Lung microvascular endothelial cell (primary cell): Measurements from ENCODE around the gene TRIM9. TPM values are rescaled to one million over a fixed set of nuclear protein-coding genes. Genes with fewer than 3 reads are reported as not detected.

Source experiments
- DNase-seq, 2 donors: peaks; one replicate each; pipeline versions ENCODE4 v3.0.0 to v3.0.0-alpha.2; 2010; ENCODE audit warnings: low read depth in 2 of 2
- total RNA-seq: library from RNA; depleted of rRNA; stranded (reverse); fragments of >200 nt; gene quantifications from 2 replicates; pipeline ENCODE4 v1.2.1, GENCODE V29; 2014

Gene TRIM9
- under 0.01 TPM in 1 of 2 replicates, not detected in the other for total RNA-seq

DNA sequence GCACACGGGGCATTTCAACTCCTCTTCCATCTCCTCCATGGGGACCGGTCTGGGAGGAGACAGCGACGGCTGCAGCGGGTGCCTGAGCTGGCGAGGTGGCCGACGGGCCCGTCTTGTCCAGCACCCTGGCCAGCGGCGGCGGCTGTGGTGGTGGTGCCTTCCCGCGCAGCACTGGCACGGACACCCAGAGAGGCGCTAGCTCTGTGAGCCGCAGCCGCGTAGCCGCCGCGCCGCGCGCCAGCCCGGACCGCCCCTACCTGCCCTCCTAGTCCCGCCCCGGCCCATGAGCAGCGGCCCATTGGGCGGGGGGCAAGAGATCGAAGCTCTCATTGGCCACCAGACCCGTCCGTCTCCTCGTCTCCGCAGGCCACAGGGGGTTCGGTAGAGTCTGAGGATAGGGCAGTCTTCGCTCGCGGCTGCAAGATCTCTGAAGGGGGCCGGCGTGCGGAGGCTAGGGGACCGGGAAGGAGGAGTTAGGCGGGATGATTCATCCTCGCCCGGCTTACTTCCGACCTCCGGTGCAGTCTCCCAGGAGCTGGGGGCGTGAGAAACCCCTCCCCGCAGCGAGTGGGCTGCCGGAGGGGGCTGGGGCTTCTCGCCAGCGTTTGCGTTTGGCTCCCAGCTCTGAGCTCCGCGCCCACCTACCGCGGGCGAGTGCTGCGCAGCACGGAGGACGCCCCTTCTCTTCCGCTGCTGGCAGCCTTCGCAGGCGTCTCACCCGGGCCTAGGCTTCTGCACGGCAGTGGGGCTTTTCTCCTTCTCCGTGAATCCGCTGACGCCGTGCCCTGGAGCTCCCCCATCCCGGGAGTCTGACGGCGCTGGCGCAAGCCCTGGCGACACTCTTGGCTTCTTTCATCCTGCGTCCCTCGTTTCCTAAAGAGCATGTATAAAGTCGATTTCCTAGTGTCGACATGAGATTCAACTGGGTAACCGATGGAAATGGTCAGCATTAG, at the start of gene TRIM9:
TRIM9 (minus strand) TSS at position 205 of the 953 bp plus-strand sequence; CDS start at position 39, 166 bp downstream.
- DNase-seq: peak; percentile 76 to 82

GRCh38 chr14:51140856-51141255, 46.0 kb upstream of the TRIM9 start:
- no peak for DNase-seq

- no peak for DNase-seq
These were observed 45.4 kb upstream of the TRIM9 start for GRCh38 chr14:51140338-51140737.

GRCh38 chr14:51139121-51139681, 44.3 kb upstream of the TRIM9 start:
- no peak for DNase-seq

DNA sequence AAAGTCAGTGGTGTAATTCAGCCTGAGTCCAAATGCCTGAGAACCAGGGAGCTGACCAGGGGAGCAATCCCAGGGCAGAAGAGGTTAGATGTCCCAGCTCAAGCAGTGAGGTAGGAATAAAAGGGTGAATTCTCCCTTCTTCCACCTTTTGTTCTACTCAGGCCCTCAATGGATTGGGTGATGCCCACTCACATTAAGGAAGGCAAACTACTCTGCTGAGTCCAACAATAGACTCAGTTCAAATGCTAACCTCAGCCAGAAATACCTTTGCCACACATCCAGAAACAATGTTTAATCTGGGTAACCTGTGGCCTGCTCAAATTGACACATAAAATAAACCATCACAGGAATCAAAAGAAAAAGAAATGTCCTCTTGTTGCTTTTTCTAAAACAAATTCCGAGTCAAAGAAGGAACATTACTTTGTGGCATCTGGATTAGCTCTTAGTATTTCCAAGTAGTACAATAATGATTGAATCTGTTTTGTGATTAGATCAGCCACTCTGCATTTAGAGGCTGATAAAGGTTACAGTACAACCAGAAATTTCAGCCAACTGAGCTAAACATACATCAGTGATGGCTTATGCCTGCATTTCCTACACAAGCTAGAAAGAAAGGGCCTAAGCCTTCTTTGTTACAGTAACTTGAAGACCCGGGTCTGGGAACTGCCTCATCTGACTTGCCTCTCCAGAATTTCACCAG, 43.6 kb upstream of the TRIM9 start:
- DNase-seq: no peak

- no peak for DNase-seq
These were observed 36.6 kb upstream of the TRIM9 start for GRCh38 chr14:51131516-51131915.

- no peak for DNase-seq
These were observed 34.2 kb upstream of the TRIM9 start for GRCh38 chr14:51129130-51129529.

- no peak for DNase-seq
These were observed 29.1 kb upstream of the TRIM9 start for GRCh38 chr14:51124029-51124428.

- peak in 1 of 2 donors; percentile 40 for DNase-seq
These were observed 26.2 kb upstream of the TRIM9 start for GRCh38 chr14:51121096-51121495.

- DNase-seq: no peak
These were observed 24.6 kb upstream of the TRIM9 start for GRCh38 chr14:51119411-51120051.

GRCh38 chr14:51118993-51119392, 24.1 kb upstream of the TRIM9 start:
- DNase-seq: no peak

- no peak for DNase-seq
These were observed 22.7 kb upstream of the TRIM9 start for GRCh38 chr14:51117593-51117992.

GRCh38 chr14:51116682-51117081, 21.8 kb upstream of the TRIM9 start:
- no peak for DNase-seq

- DNase-seq: no peak
These were observed 14.7 kb upstream of the TRIM9 start for GRCh38 chr14:51109651-51110050.

DNA sequence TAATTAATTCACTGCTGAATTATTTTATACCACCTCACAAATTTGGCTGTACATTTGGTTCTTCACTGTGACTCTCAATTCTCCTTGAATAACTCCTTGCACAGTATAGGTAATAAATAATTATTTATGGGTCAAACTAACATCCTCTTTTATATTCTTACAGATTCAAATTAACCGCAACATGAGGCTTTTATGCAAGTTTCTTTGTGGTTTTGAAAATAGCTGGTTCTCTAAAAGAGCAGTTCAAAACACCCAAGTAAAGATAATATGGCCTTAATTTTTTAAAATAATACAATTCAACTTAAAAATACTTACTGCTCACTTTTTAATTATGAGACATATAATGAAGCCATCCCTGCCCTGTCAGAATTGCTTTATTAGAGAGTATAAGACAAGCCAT, 12.9 kb upstream of the TRIM9 start:
- no peak for DNase-seq

DNA sequence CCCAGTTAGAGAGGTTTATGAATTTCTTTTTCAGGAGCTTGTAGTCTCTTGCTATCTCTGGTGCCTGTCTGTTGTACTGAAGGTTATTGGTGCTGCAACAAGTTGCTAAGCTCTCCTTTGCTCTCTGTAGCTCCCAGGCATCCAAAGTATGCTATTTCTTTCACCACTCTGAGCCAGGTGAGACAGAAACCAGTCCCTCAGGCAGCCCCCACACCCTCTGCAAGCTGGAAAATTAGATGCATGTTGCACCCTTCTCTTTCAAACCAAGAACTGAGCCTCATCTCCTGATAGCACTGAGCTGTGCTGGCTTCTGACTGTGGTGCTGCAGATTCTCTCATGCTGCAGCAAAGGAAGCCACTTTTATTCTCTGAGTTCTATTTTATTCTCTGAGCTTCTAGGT, 9.6 kb upstream of the TRIM9 start:
- no peak for DNase-seq

DNA sequence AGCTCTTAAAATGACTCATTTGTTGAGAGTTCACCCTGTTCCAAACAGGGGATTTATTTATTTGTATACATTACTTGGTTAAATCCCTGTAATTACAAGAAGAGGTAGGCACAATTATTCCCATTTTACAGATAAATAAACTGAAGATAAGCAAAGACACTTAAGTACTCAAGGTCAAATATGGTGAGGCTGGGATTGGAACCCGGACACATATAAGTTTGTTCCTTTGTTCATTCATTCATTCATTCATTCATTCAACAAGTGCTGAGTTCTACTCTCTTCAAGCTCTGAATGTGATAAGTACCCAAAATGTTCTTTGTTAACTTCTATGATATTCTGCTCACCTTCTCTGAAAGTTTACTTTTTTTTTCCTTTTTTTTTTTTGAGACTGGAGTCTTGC, 2.4 kb upstream of the TRIM9 start:
- DNase-seq: no peak

GRCh38 chr14:51096870-51097269, 2.0 kb upstream of the TRIM9 start:
- no peak for DNase-seq

GRCh38 chr14:51095854-51096823, 1.2 kb upstream of the TRIM9 start:
- DNase-seq: peak; percentile 1 to 2

DNA sequence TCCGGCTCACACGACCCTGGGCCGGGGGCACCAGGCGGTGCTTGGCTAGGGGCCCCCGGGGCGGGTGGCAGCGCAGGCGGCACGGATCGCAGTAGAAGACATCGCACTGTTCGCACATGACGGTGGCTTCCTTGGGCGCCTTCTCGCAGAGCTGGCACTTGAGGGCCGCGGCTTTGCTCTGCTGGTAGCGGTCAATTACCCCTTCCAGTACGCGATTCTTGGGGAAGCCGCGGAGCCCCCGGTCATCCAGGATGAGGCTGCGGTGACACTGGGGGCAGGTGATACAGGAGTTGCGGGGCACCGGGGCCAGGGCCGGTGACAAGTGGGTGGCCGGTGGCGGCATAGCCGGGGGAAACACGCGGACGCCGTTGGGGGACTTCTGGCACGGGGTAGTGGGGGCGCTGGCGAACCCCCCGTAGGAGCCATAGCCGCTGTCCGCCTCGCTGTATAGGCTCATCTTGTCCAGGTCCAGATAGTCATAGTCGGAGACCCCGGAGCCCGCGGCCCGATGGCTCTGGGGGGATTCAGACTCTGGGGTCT, 553 bp downstream of the TRIM9 start:
- peak in 1 of 2 donors; percentile 1 for DNase-seq
